DMS114 treated with DMSO at 0.1 percent for 48 hours (cell line): ENCODE results near the gene IGFBP7.

Experiments
- DNase-seq: peaks from one replicate; lab custom pipeline; 2025; ENCODE audit not compliant: unreplicated experiment; lab: John Stamatoyannopoulos, UW

Gene IGFBP7

GRCh38 chr4:57098415-57098814, 11.8 kb downstream of the IGFBP7 start:
- DNase-seq: no peak

DNA sequence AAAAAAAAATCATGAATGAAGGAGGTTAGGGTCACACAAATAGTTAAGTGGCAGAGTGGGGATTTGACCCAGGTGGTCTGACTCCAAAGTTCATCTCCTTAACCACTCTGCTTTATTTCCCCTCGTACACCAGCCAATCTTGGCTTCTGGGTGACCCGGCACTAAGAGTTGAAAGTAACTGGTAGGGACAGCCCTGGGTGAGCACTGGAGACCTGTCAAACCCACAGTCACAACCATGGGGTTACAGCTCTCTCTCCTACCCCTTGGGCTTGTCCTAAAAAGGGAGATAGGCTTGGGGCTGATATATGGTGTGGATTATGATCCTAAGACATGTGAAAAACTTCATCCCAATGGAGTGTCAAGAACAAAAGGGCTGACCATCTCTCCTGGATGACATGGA, 12.5 kb downstream of the IGFBP7 start:
- DNase-seq: no peak

GRCh38 chr4:57095956-57096355, 14.2 kb downstream of the IGFBP7 start:
- no peak for DNase-seq

- no peak for DNase-seq
Measured at GRCh38 chr4:57095245-57095644, 14.9 kb downstream of the IGFBP7 start.

DNA sequence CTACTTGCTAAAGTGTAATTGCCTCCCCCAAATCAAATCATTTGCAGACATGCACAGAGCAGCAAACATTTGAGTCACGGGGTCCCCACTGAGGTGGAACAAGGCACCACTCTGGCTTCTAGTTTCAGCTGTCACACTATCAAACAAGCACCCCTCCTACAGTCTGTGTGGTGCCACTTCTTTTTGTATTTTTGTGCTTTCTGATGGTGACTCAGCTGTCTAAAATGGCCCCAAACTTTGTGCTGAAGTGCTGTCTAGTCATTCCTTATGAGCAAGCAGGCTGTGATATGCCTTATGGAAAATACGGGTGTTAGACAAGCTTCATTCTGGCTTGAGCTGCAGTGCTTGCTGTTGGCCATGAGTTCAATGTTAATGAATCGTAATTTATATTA, 15.4 kb downstream of the IGFBP7 start:
- no peak for DNase-seq

DNA sequence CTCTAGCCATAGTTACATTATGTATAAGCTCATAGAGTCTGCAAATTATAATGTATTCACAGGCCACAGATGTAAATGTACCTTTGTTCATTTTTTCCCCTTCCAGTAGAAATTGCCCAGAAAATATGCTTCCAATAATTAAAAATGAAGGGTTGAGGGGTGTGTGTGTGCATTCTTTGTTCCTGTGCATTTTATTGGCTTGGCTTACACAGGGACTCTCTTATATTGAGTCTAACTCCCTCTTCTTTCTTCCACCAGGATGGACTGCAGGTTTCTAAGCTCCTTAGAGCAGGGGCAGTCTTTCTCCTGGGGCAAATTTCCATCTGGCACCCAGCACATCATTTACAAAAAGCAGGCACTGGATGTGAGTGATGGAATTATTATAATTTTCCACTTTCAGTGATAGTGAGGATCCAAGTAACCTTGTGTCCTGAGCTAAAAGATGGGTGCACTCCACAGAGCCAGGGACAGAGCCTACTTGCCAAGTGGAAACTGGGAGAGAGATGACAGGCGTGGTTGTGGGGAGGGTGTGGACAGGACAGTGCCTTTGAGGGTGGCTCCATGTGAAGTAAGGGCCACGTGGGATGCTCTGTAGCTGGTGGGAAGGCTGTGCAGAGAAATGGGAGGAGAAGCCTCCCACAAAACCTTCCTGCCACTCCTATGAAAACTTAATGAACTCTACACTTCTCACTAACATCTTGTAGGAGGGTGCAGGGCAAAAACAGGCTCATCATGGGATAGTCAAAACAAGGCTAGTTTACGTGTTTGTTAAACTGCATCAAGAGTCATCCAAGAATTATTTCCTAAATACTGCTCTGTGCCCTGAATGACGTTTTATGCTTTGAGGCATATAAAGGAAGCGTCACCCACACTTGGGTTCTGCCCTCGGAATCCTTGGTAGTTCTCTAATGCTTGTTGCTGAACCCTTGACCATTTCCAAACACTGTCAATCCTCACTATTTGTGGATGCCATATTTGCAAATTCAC, 16.0 kb downstream of the IGFBP7 start:
- DNase-seq: no peak

- DNase-seq: no peak
Measured at GRCh38 chr4:57091657-57092162, 18.5 kb downstream of the IGFBP7 start.

GRCh38 chr4:57090079-57090478, 20.1 kb downstream of the IGFBP7 start:
- DNase-seq: no peak

DNA sequence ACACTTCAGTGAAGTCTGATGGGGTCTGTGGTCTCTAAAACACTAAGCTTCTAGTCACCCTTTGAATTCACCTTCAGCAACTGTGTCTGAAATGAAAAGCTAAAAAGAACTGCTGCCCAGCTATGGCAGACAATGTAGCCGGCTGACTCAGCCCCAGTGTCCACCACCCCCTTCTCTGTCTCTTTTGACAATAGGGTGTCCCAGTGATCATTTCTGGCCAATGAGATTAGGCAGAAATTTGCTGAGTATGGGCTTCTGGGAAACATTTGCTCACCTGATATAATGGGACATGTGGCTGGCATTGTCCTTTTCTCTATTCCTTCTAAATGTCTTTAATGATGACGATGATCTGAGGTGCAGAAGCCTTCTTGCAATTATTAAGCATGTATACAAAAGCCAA, 20.6 kb downstream of the IGFBP7 start:
- DNase-seq: no peak

DNA sequence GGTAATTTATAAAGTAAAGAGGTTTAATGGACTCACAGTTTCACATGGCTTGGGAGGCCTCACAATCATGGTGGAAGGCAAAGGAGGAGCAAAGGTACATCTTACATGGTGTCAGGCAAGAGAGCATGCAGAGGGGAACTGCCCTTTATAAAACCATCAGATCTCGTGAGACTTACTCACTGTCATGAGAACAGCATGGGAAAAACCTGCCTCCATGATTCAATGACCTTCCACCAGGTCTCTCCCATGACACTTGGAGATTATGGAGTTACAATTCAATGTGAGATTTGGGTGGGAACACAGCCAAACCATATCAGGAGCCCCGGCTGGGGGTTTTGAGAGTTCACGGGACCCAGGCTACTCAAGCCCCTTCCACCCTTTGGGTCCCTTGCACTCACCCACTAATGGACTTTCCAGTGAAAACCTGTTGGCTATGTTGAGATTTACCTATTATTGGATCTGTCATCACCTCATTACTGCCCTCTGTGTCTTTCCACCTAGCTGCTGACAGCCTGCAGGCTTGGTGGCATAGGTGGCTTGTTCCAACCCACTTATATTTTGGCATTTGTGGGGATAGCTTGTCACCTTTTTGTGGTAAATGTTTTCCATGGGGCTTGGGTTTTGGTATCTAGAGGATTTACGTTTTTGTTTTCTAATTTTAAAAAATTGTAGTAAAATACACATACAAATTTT, 24.0 kb downstream of the IGFBP7 start:
- no peak for DNase-seq

DNA sequence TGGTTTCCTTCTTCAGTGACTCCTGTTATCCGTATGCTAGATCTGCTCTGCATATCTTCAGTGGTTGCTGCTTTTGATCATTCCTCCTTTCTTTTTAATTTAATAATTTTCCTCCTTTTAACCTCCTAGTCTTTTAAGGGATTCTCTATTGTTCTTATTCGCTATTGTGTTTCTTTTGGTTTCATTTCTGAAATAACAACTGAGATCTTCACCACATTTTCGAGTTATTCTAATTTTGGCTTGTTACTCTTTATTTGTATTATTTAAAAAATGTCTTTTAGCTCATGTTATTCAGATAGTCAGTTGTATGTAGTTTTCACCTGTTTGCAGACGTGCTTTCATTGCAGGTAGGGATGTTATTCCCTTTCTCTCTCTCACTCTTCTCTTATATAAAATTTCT, 24.9 kb downstream of the IGFBP7 start:
- DNase-seq: no peak

DNA sequence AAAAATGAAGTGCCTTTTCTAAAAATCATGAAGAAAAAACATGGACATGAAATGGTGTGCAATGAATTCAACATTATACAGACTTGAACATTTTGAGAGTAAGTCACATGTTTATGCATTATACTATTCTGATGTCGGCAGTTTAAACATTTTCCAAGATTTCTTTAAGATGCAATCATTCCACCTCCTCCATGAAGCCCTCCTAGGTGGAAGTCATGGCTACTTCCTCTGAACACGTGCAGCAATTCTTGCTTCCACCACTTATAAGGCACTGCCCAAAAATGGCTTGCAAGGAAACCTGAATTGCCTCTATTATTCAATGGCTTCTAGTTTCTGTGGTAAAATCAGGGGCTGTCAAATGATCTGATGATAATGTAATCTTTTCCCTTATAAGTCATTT, 25.8 kb downstream of the IGFBP7 start:
- DNase-seq: no peak

DNA sequence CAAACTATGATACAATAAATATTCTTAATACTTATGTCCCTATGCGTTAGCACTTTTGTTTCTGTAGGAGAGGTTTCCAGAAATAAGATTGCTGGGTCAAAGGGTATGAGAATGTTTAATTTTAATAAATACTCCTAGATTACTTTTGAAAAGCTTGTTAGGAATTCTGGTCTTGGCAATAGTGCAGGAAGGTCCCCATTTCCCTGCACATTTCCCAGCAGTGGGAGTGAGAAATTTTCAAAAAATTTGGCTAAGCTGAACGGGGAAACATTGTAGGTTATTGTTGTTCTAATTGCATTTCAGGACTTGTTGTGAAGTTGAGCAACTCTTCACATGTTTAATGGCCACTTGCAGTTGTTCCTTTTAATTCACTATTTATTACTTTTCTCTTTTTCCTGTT, 27.1 kb downstream of the IGFBP7 start:
- DNase-seq: no peak

GRCh38 chr4:57081651-57082621, 28.2 kb downstream of the IGFBP7 start:
- no peak for DNase-seq

DNA sequence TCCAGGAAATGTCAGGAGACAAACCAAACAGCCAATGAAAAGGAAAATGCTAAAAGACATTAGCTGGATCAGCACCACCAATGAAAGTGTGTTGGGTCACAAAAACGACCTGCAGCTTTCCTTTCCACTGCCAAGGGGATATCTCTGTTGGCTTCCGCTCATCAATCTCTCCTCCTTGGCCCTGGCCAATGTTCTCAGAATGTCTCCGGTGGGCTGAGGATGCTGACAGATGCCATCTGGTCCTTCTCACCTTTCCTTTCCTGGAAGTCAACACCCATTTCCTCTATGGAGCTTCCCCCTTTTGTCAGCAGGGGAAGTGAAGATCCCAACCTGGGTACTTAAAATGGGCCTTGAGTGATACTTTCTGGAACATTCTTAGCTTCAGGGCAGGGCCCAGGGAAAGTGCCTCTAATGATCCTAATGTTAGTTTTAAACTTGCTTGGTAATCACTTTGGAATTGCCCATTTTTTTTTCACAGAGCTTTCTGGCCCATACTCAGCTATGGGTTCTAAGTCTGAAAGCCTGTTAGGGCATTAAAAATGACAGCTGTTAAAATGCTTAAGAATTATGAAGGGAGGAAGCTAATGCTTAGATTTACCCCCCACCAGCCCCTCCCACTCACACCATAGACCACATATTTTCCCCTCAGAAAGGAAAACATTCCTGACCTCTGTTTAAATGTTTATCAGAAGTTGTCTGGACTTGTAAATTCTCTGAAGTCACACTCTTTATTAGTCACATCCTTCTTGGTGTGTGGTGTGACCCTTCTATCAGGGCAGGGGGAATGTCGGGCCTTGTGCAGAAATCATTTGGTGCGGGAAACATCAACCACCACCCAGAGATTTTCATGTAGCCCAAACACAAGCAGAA, 29.2 kb downstream of the IGFBP7 start:
- DNase-seq: no peak

GRCh38 chr4:57078685-57079521, 31.3 kb downstream of the IGFBP7 start:
- no peak for DNase-seq

GRCh38 chr4:57077550-57078343, 32.4 kb downstream of the IGFBP7 start:
- no peak for DNase-seq

DNA sequence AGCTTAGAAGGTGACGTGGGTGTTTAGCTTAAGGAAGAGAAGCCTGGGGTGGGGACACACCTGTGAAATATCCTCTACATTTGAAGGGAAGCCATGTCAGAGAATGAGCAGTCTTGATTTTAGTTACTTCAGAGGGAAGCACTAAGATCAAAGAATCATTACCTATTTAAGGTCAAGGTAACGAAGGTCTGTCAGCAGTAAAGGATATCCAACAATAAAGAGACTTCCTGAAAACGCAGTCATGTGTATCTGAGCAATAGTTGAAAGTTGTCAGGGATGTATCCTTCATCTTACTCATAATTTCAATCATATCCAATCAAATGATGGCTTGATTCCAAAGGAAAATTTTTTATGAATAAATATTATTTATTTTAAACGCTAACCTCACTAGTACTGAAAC, 33.5 kb downstream of the IGFBP7 start:
- no peak for DNase-seq
